GM18909 (cell line): Measurements from ENCODE around the gene S100PBP.
A peak's percentile ranks its signal among the peaks of the same experiment; 100 is the strongest.

Experiments
- ATAC-seq: cut with Tn5 transposase; IDR thresholded peaks from one replicate; pipeline ENCODE4 v1.9.1; 2021; ENCODE audit warnings: mild to moderate bottlenecking; ENCODE audit not compliant: unreplicated experiment, poor library complexity

The S100PBP gene

GRCh38 chr1:32817159-32817814 is at the start of gene S100PBP, which contains the start of gene YARS1:
TSS of gene S100PBP (plus strand) at chr1:32817653. CDS start at chr1:32826100, 8,447 bp downstream.
TSS of gene YARS1 (minus strand) at chr1:32817358. CDS start at chr1:32817244, 114 bp downstream.
- ATAC-seq: peak; percentile 86

GRCh38 chr1:32768110-32768850 is 49.2 kb upstream of the S100PBP start:
- ATAC-seq: no peak

- ATAC-seq: no peak
Measured at GRCh38 chr1:32769524-32770220, 47.8 kb upstream of the S100PBP start.

- no peak for ATAC-seq
Measured at GRCh38 chr1:32770221-32770731, 47.2 kb upstream of the S100PBP start.

GRCh38 chr1:32770741-32771548 is 46.5 kb upstream of the S100PBP start:
- ATAC-seq: no peak

- ATAC-seq: no peak
Measured at GRCh38 chr1:32771561-32772280, 45.7 kb upstream of the S100PBP start.

- ATAC-seq: no peak
Measured at GRCh38 chr1:32772281-32773017, 45.0 kb upstream of the S100PBP start.

- ATAC-seq: no peak
Measured at GRCh38 chr1:32773018-32773763, 44.3 kb upstream of the S100PBP start.

- no peak for ATAC-seq
Measured at GRCh38 chr1:32773764-32774463, 43.5 kb upstream of the S100PBP start.

GRCh38 chr1:32774464-32774808 is 43.0 kb upstream of the S100PBP start:
- ATAC-seq: no peak

- no peak for ATAC-seq
Measured at GRCh38 chr1:32774950-32775634, 42.4 kb upstream of the S100PBP start.

GRCh38 chr1:32775640-32776337 is 41.7 kb upstream of the S100PBP start:
- no peak for ATAC-seq

GRCh38 chr1:32779242-32779641 is 38.2 kb upstream of the S100PBP start:
- no peak for ATAC-seq

GRCh38 chr1:32780005-32780404 is 37.4 kb upstream of the S100PBP start:
- no peak for ATAC-seq

GRCh38 chr1:32780628-32781234 is 36.7 kb upstream of the S100PBP start:
- no peak for ATAC-seq

GRCh38 chr1:32782086-32782485 is 35.4 kb upstream of the S100PBP start:
- ATAC-seq: no peak
